Activated CD4-positive, alpha-beta T cell treated with anti-CD3 and anti-CD28 coated beads, Interleukin-2, Interleukin-6, amounts not matched to agents 100 ng/mL and 50 ng/mL, durations not matched to agents 16 hours and 8 hours (primary cell): Measurements from ENCODE around the gene PLXNC1.

Experiments used
- DNase-seq: peaks from one replicate; pipeline ENCODE4 v3.0.0-alpha.2; 2020

The PLXNC1 gene

GRCh38 chr12:94266796-94267536 is 118.6 kb downstream of the PLXNC1 start:
- no peak for DNase-seq

- DNase-seq: no peak
Observed at GRCh38 chr12:94267537-94267872, 119.1 kb downstream of the PLXNC1 start.

GRCh38 chr12:94267921-94268471 is 119.6 kb downstream of the PLXNC1 start:
- no peak for DNase-seq

- peak; percentile 43 for DNase-seq
Observed at GRCh38 chr12:94269316-94269999, 121.1 kb downstream of the PLXNC1 start.

- peak; percentile 47 for DNase-seq
Observed at GRCh38 chr12:94271351-94271750, 123.0 kb downstream of the PLXNC1 start.

- no peak for DNase-seq
Observed at GRCh38 chr12:94272280-94272679, 123.9 kb downstream of the PLXNC1 start.

GRCh38 chr12:94273272-94273671 is 124.9 kb downstream of the PLXNC1 start:
- no peak for DNase-seq

GRCh38 chr12:94276725-94277124 is 128.3 kb downstream of the PLXNC1 start:
- no peak for DNase-seq

- no peak for DNase-seq
Observed at GRCh38 chr12:94277426-94278000, 129.1 kb downstream of the PLXNC1 start.

- DNase-seq: no peak
Observed at GRCh38 chr12:94280063-94280462, 131.7 kb downstream of the PLXNC1 start.

GRCh38 chr12:94282675-94283074 is 134.3 kb downstream of the PLXNC1 start:
- peak; percentile 55 for DNase-seq

GRCh38 chr12:94284046-94284445 is 135.7 kb downstream of the PLXNC1 start:
- no peak for DNase-seq

- DNase-seq: no peak
Observed at GRCh38 chr12:94284859-94285258, 136.5 kb downstream of the PLXNC1 start.

- no peak for DNase-seq
Observed at GRCh38 chr12:94285943-94286582, 137.7 kb downstream of the PLXNC1 start.

- DNase-seq: no peak
Observed at GRCh38 chr12:94286583-94287244, 138.3 kb downstream of the PLXNC1 start.

GRCh38 chr12:94287245-94287628 is 138.9 kb downstream of the PLXNC1 start:
- DNase-seq: no peak

- DNase-seq: no peak
Observed at GRCh38 chr12:94289461-94290312, 141.3 kb downstream of the PLXNC1 start.

- no peak for DNase-seq
Observed at GRCh38 chr12:94290353-94290752, 142.0 kb downstream of the PLXNC1 start.

- DNase-seq: no peak
Observed at GRCh38 chr12:94297096-94297699, 148.8 kb downstream of the PLXNC1 start.

GRCh38 chr12:94297876-94298505 is 149.6 kb downstream of the PLXNC1 start:
- no peak for DNase-seq

GRCh38 chr12:94299846-94300245 is 151.5 kb downstream of the PLXNC1 start:
- no peak for DNase-seq
